Stimulated activated CD8-positive, alpha-beta memory T cell treated with anti-CD3 and anti-CD28 coated beads, Interleukin-15, amount 100 ng/mL, for 4 hours (primary cell): ENCODE data around the gene PYCARD.
"Not testable (repeated sequence)": the region's sequence is repeated elsewhere in the genome, so short reads cannot be mapped to it uniquely, and the experiment has no call there.

Experiments
- DNase-seq, 2 donors: peaks; one replicate each; pipeline ENCODE4 v3.0.0-alpha.2; 2020; ENCODE audit warnings: low read depth in 2 of 2

PYCARD gene

GRCh38 chr16:31202414-31203375 is at the start of gene PYCARD:
TSS of gene PYCARD (minus strand) at chr16:31202760. CDS start at chr16:31202690, 70 bp downstream.
- no peak for DNase-seq

GRCh38 chr16:31251435-31251834 is 48.9 kb upstream of the PYCARD start:
- no peak for DNase-seq

- DNase-seq = no peak
These were observed 48.3 kb upstream of the PYCARD start for GRCh38 chr16:31250782-31251384.

GRCh38 chr16:31248344-31248743 is 45.8 kb upstream of the PYCARD start:
- DNase-seq = no peak

- DNase-seq = no peak
These were observed 43.7 kb upstream of the PYCARD start for GRCh38 chr16:31246296-31246695.

GRCh38 chr16:31245598-31245997 is 43.0 kb upstream of the PYCARD start:
- not testable (repeated sequence) for DNase-seq

GRCh38 chr16:31243734-31244670 is 41.4 kb upstream of the PYCARD start:
- DNase-seq = no peak

GRCh38 chr16:31242206-31242605 is 39.6 kb upstream of the PYCARD start:
- DNase-seq = no peak

GRCh38 chr16:31238041-31238440 is 35.5 kb upstream of the PYCARD start:
- DNase-seq = no peak

GRCh38 chr16:31229501-31229900 is 26.9 kb upstream of the PYCARD start:
- DNase-seq = no peak

- DNase-seq = no peak
These were observed 25.6 kb upstream of the PYCARD start for GRCh38 chr16:31228206-31228605.

GRCh38 chr16:31225193-31225592 is 22.6 kb upstream of the PYCARD start:
- DNase-seq = no peak

- DNase-seq = no peak
These were observed 21.8 kb upstream of the PYCARD start for GRCh38 chr16:31224092-31224955.

- DNase-seq = no peak
These were observed 20.5 kb upstream of the PYCARD start for GRCh38 chr16:31223044-31223443.

- no peak for DNase-seq
These were observed 19.0 kb upstream of the PYCARD start for GRCh38 chr16:31221357-31222160.

- no peak for DNase-seq
These were observed 16.7 kb upstream of the PYCARD start for GRCh38 chr16:31219154-31219741.

GRCh38 chr16:31217136-31217530 is 14.6 kb upstream of the PYCARD start:
- no peak for DNase-seq

- no peak for DNase-seq
These were observed 14.0 kb upstream of the PYCARD start, which contains the start of gene PYDC1 for GRCh38 chr16:31216422-31217135. TSS of gene PYDC1 (minus strand) at chr16:31217135. CDS start at chr16:31217028, 107 bp downstream.
